Right cardiac atrium (tissue), 5 donors: Measurements from ENCODE around the gene NFKBIZ. TPM values are rescaled to one million over a fixed set of nuclear protein-coding genes. Genes with fewer than 3 reads are reported as not detected.
"Not testable (repeated sequence)": the region's sequence is repeated elsewhere in the genome, so short reads cannot be mapped to it uniquely, and the experiment has no call there.

Source experiments
- ATAC-seq, 2 donors: fragments of 200-7000 bp; cut with Tn5 transposase; one replicate each; pipeline versions ENCODE4 v1.8.0 to v1.9.1; 2020; ENCODE audit warnings: moderate library complexity in 2 of 2, mild to moderate bottlenecking in 1 of 2
- DNase-seq, 3 donors: peaks; one replicate each; pipeline ENCODE4 v3.0.0-alpha.2; 2020
- H3K27ac ChIP-seq: one replicate; pipeline ENCODE4 v1.5.1; 2013; ENCODE audit warnings: mild to moderate bottlenecking, low read length, control low read depth, moderate library complexity
- H3K27me3 ChIP-seq: one replicate; pipeline ENCODE4 v1.6.1; 2013; ENCODE audit not compliant: control insufficient read depth, insufficient read depth
- H3K4me1 ChIP-seq: one replicate; pipeline ENCODE4 v1.6.1; 2013; ENCODE audit warnings: low read length; ENCODE audit not compliant: control insufficient read depth, insufficient read depth
- H3K4me3 ChIP-seq: one replicate; pipeline ENCODE4 v1.5.1; 2013; ENCODE audit warnings: low read length, control low read depth
- H3K9me3 ChIP-seq: one replicate; pipeline ENCODE4 v1.6.1; 2013; ENCODE audit warnings: low read length; ENCODE audit not compliant: control insufficient read depth
- WGBS: extraction: QIAGEN DNeasy Blood & Tissue Kit; methylation state at CpG from one replicate; pipeline ENCODE4 v1.1.7; 2013; 5-methylcytosine and 5-hydroxymethylcytosine counted together
- intact Hi-C, 4 donors: fragments of 100-400 bp; cut with DNase I; formaldehyde crosslinking; loops; one replicate each; pipeline versions ENCODE4 v1.11.0 to v1.14.0; 2022 to 2023
- polyA plus RNA-seq: library from polyadenylated mRNA; stranded (reverse); fragments of 200-250 nt; gene quantifications from one replicate; pipeline ENCODE4 v1.2.3, GENCODE V29; 2013
- total RNA-seq, 4 donors: library from RNA; stranded (reverse); fragmentation: NEBNext Ultra II Directional; extraction: Animal tissue kit (Norgen Biotek cat#: 25700); gene quantifications; one replicate each; pipeline ENCODE4 v1.2.1, GENCODE V29; 2021
- donor health status: healthy with polysubstance abuse.
- donor health status: DM: no; HTN: yes; CAD: no.
- donor health status: DM: no; HTN: no; CAD: no.
- donor health status: DM: no; HTN: yes; CAD: no; lungs with severe emphysema.
- donor health status: DM: yes; HTN: yes; CAD: no.

Gene NFKBIZ
- total and polyA plus RNA-seq, 5 donors = 9.5 to 28.4 (median 18.5) TPM

GRCh38 chr3:101900316-101900715, 51.0 kb downstream of the NFKBIZ start:
- ATAC-seq = no peak
- 94% methylated on average over 1 of the region's 1 CpG for WGBS
- H3K4me1 ChIP-seq = no peaks in the 10 kb centered on the region

GRCh38 chr3:101900736-101901135, 51.4 kb downstream of the NFKBIZ start:
- no peaks in the 10 kb centered on the region for H3K4me1 ChIP-seq
- no peaks in the 10 kb centered on the region for H3K9me3 ChIP-seq
- no peak overlapping the region for H3K27ac ChIP-seq
- no peak for DNase-seq
- H3K27me3 ChIP-seq = no peaks in the 10 kb centered on the region
- WGBS = over 99% methylated on average over 2 of the region's 2 CpGs
- intact Hi-C loops = no loop called here
- H3K4me3 ChIP-seq = no peak overlapping the region
- ATAC-seq = no peak

More at GRCh38 chr3:101900316-101900715, 51.0 kb downstream of the NFKBIZ start:
- Histone ChIP-seq H3K9me3 (no peaks in the 10 kb centered on the region), H3K4me3 (no peak overlapping the region), H3K27me3 (no peaks in the 10 kb centered on the region), H3K27ac (no peak overlapping the region)
- DNase-seq = no peak
- intact Hi-C loops = no loop called here

- Histone ChIP-seq H3K4me1 (no peaks in the 10 kb centered on the region), H3K9me3 (no peaks in the 10 kb centered on the region), H3K27ac (no peak overlapping the region), H3K4me3 (no peak overlapping the region), H3K27me3 (no peaks in the 10 kb centered on the region)
- intact Hi-C loops = no loop called here
- ATAC-seq = peak in 1 of 2 donors; percentile 32
- 78% methylated on average over 1 of the region's 1 CpG for WGBS
- DNase-seq = no peak
Measured at GRCh38 chr3:101902041-101902440, 52.7 kb downstream of the NFKBIZ start.

- DNase-seq (no peak), ATAC-seq (no peak)
- Histone ChIP-seq H3K4me3 (no peak overlapping the region), H3K9me3 (no peaks in the 10 kb centered on the region), H3K27ac (no peak overlapping the region), H3K4me1 (no peaks in the 10 kb centered on the region), H3K27me3 (no peaks in the 10 kb centered on the region)
- WGBS = 82% methylated on average over 3 of the region's 3 CpGs
- intact Hi-C loops = no loop called here
Measured at GRCh38 chr3:101903451-101903871, 54.1 kb downstream of the NFKBIZ start.

GRCh38 chr3:101905573-101905972, 56.3 kb downstream of the NFKBIZ start:
- H3K27ac ChIP-seq, H3K9me3 ChIP-seq, H3K4me3 ChIP-seq, H3K4me1 ChIP-seq, DNase-seq, intact Hi-C loops, ATAC-seq, H3K27me3 ChIP-seq: not testable (repeated sequence)
- WGBS = 96% methylated on average over 1 of the region's 1 CpG

Other genes starting within 250 kb of the NFKBIZ start
- 10 to 100 TPM; 10.9 to 11.7 (median 11.4) TPM for gene ZBTB11, start 172.4 kb upstream of the NFKBIZ start, total RNA-seq
- 4.4 TPM for gene ZBTB11, start 172.4 kb upstream of the NFKBIZ start, polyA plus RNA-seq
- 100 to 1,000 TPM; 818 to 939 (median 885) TPM for gene RPL24, start 162.8 kb upstream of the NFKBIZ start, total RNA-seq
- 2,039 TPM for gene RPL24, start 162.8 kb upstream of the NFKBIZ start, polyA plus RNA-seq
- gene CEP97, start 124.9 kb upstream of the NFKBIZ start, total RNA-seq = 1 to 10 TPM; 6.6 to 7.8 (median 7.4) TPM
- gene CEP97, start 124.9 kb upstream of the NFKBIZ start, polyA plus RNA-seq = 2.2 TPM
- 10 to 100 TPM; 34.7 to 53.3 (median 49.0) TPM for gene NXPE3, start 70.3 kb upstream of the NFKBIZ start, total RNA-seq
- 26.8 TPM for gene NXPE3, start 70.3 kb upstream of the NFKBIZ start, polyA plus RNA-seq